HG02763 (cell line): ENCODE measurements around the gene MRPL10.

ENCODE experiments used
- ATAC-seq: cut with Tn5 transposase; IDR thresholded peaks from one replicate; pipeline ENCODE4 v1.9.1; 2021; ENCODE audit warnings: mild to moderate bottlenecking, moderate library complexity; ENCODE audit not compliant: unreplicated experiment

The MRPL10 gene

GRCh38 chr17:47815106-47815918, 16.0 kb downstream of the MRPL10 start:
- ATAC-seq, result no peak

DNA sequence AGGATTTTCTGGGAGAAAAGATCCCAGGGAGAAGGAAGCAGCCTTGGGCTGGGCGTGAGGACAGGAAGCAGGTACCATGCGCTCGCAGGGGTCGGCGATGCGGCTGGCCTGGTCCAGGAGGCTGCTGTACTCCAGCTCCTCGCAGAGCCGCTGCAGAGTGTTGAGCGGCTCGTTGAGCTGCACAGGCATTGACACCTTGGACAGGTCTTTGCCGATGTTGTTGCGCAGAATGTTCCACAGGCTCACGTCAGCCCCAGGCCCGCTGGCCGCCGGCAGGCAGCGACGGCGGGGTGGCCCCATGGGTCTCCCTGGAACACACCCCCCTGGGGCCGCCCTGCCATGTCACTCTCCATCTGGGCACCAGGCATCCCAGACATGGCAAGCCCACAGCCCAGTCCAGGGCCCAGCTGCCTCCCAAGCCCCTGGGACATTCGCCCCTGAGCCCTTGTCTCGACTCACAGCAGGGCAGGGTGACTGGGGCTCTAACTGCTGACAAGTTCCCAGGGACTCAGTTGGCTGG, 17.8 kb downstream of the MRPL10 start:
- no peak for ATAC-seq

GRCh38 chr17:47813077-47813476, 18.3 kb downstream of the MRPL10 start:
- ATAC-seq, result no peak

DNA sequence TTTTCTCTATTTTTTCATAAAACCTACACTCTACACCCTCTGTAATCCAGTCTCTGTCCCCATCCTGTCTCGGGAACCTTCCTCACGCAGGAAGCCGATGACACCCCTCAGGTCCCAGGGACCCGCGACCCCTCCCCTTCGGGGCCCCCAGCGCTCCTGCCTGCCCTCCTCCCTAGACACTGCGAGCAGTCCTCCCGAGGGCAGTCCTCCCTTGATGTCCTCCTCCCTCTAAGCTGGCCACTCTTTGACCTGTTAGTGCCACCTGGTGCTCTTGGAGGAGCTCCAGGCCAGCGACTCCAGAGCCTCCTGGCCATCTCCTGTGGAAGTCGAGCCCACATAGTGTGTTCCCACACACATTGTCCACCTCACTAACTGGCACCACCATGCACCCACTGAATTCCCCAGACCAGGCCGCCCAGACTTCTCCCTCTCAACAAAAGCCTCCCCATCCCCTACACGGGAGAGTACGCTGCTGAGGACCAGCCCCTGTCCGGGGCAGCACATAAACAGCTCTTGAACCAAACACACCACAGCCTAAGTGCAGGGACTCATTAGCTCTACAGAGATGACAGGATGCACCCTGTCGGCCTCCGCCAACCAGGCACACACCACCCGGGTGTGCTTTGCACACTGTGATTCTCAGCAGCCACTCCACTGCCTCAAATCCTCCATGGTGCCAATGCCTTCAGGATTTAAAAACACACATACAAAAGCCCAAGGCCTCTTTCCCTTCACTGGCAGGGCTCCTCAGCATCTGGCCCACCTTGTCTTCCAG, 19.0 kb downstream of the MRPL10 start:
- no peak for ATAC-seq

DNA sequence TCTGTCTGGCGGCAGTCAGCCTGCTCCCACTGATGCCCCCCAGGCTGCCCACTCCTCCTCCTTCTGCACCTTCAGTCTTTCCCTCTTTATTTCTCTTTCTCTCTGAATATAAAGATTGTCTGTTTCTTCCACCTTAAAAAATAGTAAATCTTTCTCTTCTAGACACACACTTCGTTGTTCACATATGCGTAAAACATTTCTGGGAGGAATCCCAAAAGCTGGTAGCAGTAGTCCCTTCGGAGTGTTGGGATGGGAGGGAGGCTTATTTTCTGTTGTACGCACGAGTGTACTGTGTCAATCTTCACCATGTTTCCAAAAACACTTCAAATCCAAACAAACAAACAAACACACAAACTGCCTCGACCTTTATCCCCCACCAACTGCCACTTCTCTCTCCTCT, 19.6 kb downstream of the MRPL10 start:
- ATAC-seq, result no peak

- no peak for ATAC-seq
Measured at GRCh38 chr17:47810901-47811635, 20.3 kb downstream of the MRPL10 start.

- ATAC-seq, result no peak
Measured at GRCh38 chr17:47810200-47810821, 21.0 kb downstream of the MRPL10 start.

- ATAC-seq, result no peak
Measured at GRCh38 chr17:47808830-47809480, 22.4 kb downstream of the MRPL10 start.

DNA sequence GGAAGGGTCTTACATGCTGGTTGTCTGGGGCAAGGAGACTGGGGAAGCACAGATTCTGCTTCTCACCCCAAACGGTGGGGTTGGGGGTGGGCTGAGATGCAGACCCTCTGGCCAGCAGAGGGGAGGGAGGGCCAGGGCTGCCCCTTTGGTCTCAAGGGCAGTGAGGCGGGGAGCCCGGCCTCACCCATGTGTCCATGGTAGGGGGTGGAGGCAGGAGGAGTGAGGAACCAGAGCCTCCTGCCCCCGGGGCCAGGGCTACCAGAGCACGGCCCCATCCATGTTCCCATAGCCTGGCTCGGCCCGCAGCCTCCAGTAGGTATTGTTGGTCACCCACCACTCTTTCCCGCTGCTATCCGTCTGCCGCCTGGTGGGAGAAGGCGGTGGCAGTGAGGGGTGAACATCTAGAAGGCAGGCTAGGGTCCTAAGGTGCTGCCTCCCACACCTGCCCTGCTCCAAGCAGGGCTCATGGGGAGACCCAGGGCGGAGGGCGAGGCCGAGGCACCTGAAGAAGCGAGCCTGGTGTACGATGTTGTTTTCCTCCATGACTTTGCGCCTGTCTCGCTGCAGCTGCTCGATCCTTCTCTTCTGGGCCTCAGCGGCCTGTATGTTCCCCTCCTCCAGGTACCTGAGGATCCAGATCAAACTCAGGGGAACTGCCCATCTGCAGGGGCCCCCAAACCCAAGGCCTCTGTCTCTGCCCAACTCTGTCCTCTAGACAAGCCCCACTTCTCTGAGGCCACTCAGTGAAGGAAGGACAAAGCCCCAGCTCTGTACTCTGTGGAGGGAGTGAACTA, 23.1 kb downstream of the MRPL10 start:
- no peak for ATAC-seq

- no peak for ATAC-seq
Measured at GRCh38 chr17:47807421-47807820, 23.9 kb downstream of the MRPL10 start.

- ATAC-seq, result no peak
Measured at GRCh38 chr17:47806913-47807255, 24.5 kb downstream of the MRPL10 start.

DNA sequence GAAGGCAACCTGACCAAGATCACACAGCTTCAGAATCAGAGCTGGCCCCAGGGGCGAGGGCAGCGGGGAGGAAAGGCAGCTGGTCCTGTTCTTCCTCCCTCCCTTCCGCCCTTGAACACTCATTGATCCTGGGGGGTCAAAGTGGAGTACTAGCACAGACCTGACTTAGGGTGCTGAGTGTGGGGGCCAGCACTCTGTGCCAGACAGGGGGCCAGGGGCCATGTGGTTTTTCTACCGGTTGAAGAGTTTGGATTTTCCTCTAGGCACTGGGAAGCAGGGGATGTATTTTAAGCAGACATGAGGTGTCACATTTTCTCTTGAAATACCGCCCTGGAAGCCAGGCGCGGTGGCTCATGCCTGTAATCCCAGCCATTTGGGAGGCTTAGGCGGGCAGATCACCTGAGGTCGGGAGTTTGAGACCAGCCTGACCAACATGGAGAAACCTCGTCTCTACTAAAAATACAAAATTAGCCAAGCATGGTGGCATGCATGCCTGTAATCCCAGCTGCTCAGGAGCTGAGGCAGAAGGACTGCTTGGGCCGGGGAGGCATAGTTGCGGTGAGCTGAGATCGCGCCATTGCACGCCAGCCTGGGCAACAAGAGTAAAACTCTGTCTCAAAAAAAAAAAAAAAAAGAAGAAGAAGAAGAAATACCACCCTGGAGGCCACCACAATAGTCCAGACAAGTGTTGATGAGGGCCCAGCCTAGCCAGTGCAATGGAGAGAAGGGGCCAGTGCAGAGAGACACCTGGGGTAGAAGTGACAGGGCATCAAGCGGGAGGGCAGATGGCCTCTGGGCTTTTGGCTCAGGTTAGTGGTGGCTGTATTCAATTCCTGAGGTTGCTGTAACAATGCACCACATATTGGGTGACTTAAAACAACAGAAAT, 25.1 kb downstream of the MRPL10 start:
- ATAC-seq, result no peak

DNA sequence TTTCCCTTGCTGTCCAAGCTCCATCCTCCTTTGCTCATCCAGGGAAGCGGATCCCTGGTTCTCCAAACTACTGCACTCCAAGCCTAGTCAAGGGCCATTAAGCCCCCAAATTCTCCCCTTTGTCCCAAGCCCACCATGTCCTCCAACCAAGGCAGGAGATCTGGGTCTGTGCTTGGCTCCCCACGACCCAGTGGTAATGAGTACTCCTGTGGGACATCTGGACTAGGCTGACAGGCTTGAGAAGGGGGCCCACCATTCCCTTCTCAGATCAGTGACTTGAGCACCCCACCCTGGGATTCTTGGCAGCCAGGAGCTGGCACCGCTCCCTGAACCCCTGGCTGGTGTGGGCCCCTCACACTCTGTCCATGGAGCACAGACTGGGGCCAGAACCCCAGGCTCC, 26.9 kb downstream of the MRPL10 start:
- ATAC-seq, result no peak

DNA sequence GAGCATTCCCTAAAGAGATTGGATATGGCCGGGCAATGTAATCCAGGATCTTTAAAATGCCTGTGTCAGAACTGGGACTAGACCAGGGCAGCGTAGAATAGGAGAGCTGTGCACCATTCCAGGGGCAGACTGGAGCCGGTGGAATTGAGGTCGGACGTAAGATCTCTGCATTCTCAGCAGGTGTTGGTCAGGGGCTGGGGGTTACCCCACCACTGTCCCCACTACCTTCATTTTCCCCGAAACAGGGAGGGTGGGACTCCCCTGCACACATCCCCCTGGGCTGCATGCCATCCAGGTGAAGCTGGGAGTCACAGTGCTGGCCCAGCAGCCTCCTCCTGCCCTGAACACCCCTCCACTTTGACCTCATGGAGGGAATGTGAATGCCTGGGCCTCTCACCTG, 27.6 kb downstream of the MRPL10 start:
- ATAC-seq, result no peak

DNA sequence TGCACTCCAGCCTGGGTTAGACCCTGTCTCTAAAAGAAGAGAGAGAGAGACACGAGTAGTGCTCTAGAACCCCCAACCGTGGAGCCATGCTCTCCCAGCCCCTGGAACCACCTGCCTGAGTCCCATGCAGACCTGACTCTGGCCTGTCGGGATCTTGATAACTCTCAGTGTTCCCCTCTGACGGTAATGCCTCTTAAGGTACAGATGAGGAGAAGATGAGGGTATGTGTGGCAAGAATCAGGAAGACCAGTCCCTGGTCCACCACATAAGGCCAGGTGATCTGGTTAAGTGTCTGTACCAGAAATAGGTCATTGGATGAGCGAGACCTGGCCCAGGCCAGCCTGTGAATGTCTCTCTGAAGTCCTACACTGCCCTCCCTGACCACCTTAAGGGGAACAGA, 28.1 kb downstream of the MRPL10 start:
- ATAC-seq, result no peak

DNA sequence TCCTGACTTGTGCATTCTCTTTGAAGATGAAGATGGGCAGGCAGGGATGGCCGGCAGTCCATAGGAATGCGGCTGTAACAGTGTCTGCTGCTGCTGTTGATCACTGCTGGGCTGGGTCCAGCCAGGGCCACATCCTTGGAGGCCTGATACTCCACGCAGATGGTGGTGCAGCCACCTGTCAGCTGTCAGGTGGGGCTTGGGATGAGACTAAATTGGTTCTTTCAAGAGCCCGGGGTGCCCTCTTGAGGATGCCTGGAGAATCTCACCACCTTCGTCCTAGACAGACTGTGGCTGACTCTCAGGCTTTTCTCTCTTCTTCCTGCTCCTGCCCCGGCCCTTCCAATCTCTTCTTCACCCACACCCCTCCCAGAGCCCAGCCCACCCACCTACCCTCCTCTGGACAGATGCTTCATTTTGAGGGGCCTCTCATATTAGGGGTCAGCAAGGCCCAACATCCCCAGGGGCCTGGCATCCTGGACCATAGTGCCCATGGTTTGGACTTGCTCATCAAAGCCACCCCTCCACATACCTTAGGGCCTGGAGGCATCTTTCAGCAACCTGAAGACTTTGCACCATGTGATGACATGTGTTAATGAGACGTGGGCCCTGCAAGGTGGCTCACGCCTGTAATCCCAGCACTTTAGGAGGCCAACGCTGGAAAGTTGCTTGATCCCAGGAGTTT, 28.9 kb downstream of the MRPL10 start:
- ATAC-seq, result no peak

GRCh38 chr17:47801906-47802305, 29.4 kb downstream of the MRPL10 start:
- ATAC-seq, result no peak

- ATAC-seq, result no peak
Measured at GRCh38 chr17:47801176-47801765, 30.1 kb downstream of the MRPL10 start.
